Keratinocyte (primary cell): ENCODE data around the gene KRTAP4-16.
"Not testable (repeated sequence)": the region's sequence is repeated elsewhere in the genome, so short reads cannot be mapped to it uniquely, and the experiment has no call there.

Source experiments
- EZH2 ChIP-seq: IDR thresholded peaks from one replicate; pipeline ENCODE4 v1.6.1; 2012; ENCODE audit warnings: inconsistent platforms, mild to moderate bottlenecking, low read length, moderate library complexity
- TF ChIP-seq, protein P1 (sequence below), 3 experiments: IDR thresholded peaks in 1 of 3; conservative IDR thresholded peaks in 1 of 3; optimal IDR thresholded peaks in 1 of 3; 2 replicates in 2 of 3; 3 replicates in 1 of 3; pipeline versions ENCODE3 to v1.5.1; 2011; ENCODE audit warnings: low read length in 3 of 3, mild to moderate bottlenecking in 3 of 3, moderate library complexity in 2 of 3, control low read depth in 1 of 3, inconsistent platforms in 1 of 3; ENCODE audit not compliant: insufficient read depth in 2 of 3; ENCODE audit errors: extremely low read depth in 1 of 3

DNA sequence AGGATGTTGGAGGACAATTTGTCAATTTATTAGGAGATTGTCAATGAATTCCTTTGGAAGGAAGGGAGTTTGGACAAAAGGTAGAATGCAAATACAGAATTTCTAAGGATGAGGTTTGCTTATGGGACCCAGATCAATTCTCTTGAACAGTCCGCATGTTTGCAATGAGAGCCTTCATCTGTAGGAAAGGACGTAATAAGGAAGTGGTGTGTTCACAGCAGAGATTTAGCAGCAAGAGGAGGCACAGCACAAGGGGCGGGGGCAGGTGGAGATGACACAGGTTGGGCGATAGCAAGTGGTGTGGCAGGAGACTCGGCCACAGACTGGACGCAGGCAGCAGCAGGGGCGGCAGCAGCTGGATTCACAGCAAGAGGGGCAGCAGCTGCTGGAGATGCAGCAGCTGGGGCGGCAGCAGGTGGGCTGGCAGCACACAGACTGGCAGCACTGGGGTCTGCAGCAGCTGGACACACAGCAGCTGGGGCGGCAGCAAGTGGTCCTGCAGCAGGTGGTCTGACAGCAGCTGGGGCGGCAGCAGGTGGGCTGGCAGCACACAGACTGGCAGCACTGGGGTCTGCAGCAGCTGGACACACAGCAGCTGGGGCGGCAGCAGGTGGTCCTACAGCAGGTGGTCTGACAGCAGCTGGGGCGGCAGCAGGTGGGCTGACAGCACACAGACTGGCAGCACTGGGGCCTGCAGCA lies 21.4 kb upstream of the KRTAP4-16 start:
- TF ChIP-seq, protein P1, sequence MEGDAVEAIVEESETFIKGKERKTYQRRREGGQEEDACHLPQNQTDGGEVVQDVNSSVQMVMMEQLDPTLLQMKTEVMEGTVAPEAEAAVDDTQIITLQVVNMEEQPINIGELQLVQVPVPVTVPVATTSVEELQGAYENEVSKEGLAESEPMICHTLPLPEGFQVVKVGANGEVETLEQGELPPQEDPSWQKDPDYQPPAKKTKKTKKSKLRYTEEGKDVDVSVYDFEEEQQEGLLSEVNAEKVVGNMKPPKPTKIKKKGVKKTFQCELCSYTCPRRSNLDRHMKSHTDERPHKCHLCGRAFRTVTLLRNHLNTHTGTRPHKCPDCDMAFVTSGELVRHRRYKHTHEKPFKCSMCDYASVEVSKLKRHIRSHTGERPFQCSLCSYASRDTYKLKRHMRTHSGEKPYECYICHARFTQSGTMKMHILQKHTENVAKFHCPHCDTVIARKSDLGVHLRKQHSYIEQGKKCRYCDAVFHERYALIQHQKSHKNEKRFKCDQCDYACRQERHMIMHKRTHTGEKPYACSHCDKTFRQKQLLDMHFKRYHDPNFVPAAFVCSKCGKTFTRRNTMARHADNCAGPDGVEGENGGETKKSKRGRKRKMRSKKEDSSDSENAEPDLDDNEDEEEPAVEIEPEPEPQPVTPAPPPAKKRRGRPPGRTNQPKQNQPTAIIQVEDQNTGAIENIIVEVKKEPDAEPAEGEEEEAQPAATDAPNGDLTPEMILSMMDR (optimal IDR thresholded peaks at IDR 0.05 in 1 of 3, IDR thresholded peaks at IDR 0.05 in 1 of 3, conservative IDR thresholded peaks at IDR 0.05 in 1 of 3; ENCODE audit: extremely low read depth in 1 of 3, insufficient read depth in 2 of 3, low read length in 3 of 3) = not testable (repeated sequence)
- TF ChIP-seq EZH2 = not testable (repeated sequence)
